Hematopoietic multipotent progenitor cell (in vitro differentiated cells): Measurements from ENCODE around the gene MYCBPAP. TPM values are rescaled to one million over a fixed set of nuclear protein-coding genes. Genes with fewer than 3 reads are reported as not detected.

Experiments
- DNase-seq, 3 donors: peaks; one replicate each; pipeline ENCODE4 v3.0.0-alpha.2; 2011 to 2015; ENCODE audit warnings: low read depth in 2 of 3, low spot score in 2 of 3
- total RNA-seq: library from RNA; depleted of rRNA; stranded (reverse); fragments of >200 nt; gene quantifications from one replicate; pipeline ENCODE4 v1.2.3, GENCODE V29; 2012

MYCBPAP gene
- total RNA-seq, 1 donor, result 5.4 TPM

- peak in 2 of 3 donors; percentile 39 to 41 for DNase-seq
Observed at GRCh38 chr17:50565402-50566350, 57.4 kb downstream of the MYCBPAP start.

- no peak for DNase-seq
Observed at GRCh38 chr17:50566886-50567285, 58.6 kb downstream of the MYCBPAP start.

- DNase-seq, result no peak
Observed at GRCh38 chr17:50568659-50569058, 60.4 kb downstream of the MYCBPAP start.

GRCh38 chr17:50569592-50569991, 61.4 kb downstream of the MYCBPAP start:
- DNase-seq, result no peak

- no peak for DNase-seq
Observed at GRCh38 chr17:50570032-50570431, 61.8 kb downstream of the MYCBPAP start.

GRCh38 chr17:50570528-50570927, 62.3 kb downstream of the MYCBPAP start:
- no peak for DNase-seq

GRCh38 chr17:50571681-50572080, 63.4 kb downstream of the MYCBPAP start:
- DNase-seq, result no peak

GRCh38 chr17:50572541-50572940, 64.3 kb downstream of the MYCBPAP start:
- no peak for DNase-seq

- no peak for DNase-seq
Observed at GRCh38 chr17:50573866-50574611, 65.8 kb downstream of the MYCBPAP start.

GRCh38 chr17:50575581-50576210, 67.5 kb downstream of the MYCBPAP start:
- DNase-seq, result no peak

- no peak for DNase-seq
Observed at GRCh38 chr17:50576864-50577263, 68.6 kb downstream of the MYCBPAP start.

- DNase-seq, result no peak
Observed at GRCh38 chr17:50577451-50577954, 69.3 kb downstream of the MYCBPAP start.

- no peak for DNase-seq
Observed at GRCh38 chr17:50578173-50578572, 69.9 kb downstream of the MYCBPAP start.

GRCh38 chr17:50579399-50579798, 71.2 kb downstream of the MYCBPAP start:
- DNase-seq, result no peak

GRCh38 chr17:50580646-50581045, 72.4 kb downstream of the MYCBPAP start:
- DNase-seq, result no peak

Other genes starting within 250 kb of the MYCBPAP start
- 0.27 TPM for gene TMEM92, start 234.0 kb upstream of the MYCBPAP start, total RNA-seq
- 33.7 TPM for gene XYLT2, start 162.3 kb upstream of the MYCBPAP start, total RNA-seq
- gene MRPL27, start 135.3 kb upstream of the MYCBPAP start, total RNA-seq, result 54.7 TPM
- 1.3 TPM for gene EME1, start 135.2 kb upstream of the MYCBPAP start, total RNA-seq
- gene LRRC59, start 110.9 kb upstream of the MYCBPAP start, total RNA-seq, result 59.8 TPM
- 35.8 TPM for gene ACSF2, start 82.2 kb upstream of the MYCBPAP start, total RNA-seq
- under 0.01 TPM for gene CHAD, start 39.6 kb upstream of the MYCBPAP start, total RNA-seq
- 31.0 TPM for gene RSAD1, start 29.6 kb upstream of the MYCBPAP start, total RNA-seq
- under 0.01 TPM for gene EPN3, start 24.3 kb downstream of the MYCBPAP start, total RNA-seq
- 50.9 TPM for gene SPATA20, start 38.7 kb downstream of the MYCBPAP start, total RNA-seq
- under 0.01 TPM for gene CACNA1G, start 52.3 kb downstream of the MYCBPAP start, total RNA-seq
- 1.6 TPM for gene ABCC3, start 126.4 kb downstream of the MYCBPAP start, total RNA-seq
- gene ANKRD40, start 199.5 kb downstream of the MYCBPAP start, total RNA-seq, result 11.8 TPM
- gene LUC7L3, start 211.2 kb downstream of the MYCBPAP start, total RNA-seq, result 34.5 TPM